IPS-15b (cell line): ENCODE measurements around the gene OSCAR.

ENCODE experiments used
- H3K27me3 ChIP-seq: one replicate; pipeline ENCODE4 v1.6.1; 2013; ENCODE audit warnings: low read length; ENCODE audit not compliant: control insufficient read depth, insufficient read depth
- H3K36me3 ChIP-seq: one replicate; pipeline ENCODE4 v1.6.1; 2013; ENCODE audit warnings: low read length; ENCODE audit not compliant: control insufficient read depth, insufficient read depth
- H3K4me1 ChIP-seq: one replicate; pipeline ENCODE4 v1.6.1; 2013; ENCODE audit warnings: mild to moderate bottlenecking, low read length; ENCODE audit not compliant: control insufficient read depth, insufficient read depth
- H3K4me3 ChIP-seq: one replicate; pipeline ENCODE4 v1.5.1; 2013; ENCODE audit warnings: low read depth, low read length
- H3K9ac ChIP-seq: one replicate; pipeline ENCODE4 v1.6.1; 2013; ENCODE audit warnings: low read depth, mild to moderate bottlenecking, low read length
- H3K9me3 ChIP-seq: one replicate; pipeline ENCODE4 v1.6.1; 2013; ENCODE audit warnings: mild to moderate bottlenecking, low read length; ENCODE audit not compliant: control insufficient read depth, insufficient read depth

Gene OSCAR

DNA sequence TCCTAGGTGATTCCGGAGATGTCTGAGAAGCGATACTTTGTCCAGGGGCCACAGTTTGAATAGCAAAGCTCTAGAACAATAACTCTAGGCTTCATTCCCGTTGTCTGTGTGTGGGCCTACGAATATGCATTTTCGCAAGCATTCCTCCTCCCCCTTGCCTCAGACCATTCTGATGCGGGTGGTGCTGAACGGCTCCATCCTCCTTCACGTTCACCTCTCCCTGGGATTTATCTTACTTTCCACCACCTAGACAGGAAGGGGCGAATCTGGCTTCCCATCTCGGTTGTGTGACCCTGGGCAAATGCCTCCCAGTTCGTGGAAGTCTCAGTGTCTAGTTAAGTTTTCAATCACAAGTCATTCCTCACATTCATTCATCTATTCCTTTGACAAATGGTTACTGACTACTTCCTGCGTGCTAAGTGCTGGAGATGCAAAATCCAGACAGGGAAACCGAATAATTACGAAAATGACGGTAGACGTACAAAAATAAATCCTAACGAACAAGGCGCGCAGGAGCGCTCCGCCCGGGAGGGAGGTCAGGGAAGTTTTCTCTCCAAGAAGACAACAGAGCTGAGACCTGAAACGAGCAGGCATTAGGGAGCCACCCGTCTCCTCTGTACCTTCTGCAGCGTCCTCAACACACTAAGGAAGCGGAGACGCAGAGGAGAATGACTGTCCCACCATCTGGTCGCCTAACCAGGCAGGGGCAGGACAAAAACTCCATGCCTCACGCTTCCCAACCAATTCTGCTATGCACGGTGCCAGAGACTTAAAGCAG, 35.7 kb upstream of the OSCAR start:
- Histone ChIP-seq H3K27me3 (no peaks in the 10 kb centered on the region), H3K4me3 (peak overlapping the region; percentile 84), H3K9ac (peak overlapping the region; percentile 57), H3K36me3 (peaks cover 10% of the 10 kb centered on the region), H3K4me1 (peaks cover 7% of the 10 kb centered on the region), H3K9me3 (no peaks in the 10 kb centered on the region)

DNA sequence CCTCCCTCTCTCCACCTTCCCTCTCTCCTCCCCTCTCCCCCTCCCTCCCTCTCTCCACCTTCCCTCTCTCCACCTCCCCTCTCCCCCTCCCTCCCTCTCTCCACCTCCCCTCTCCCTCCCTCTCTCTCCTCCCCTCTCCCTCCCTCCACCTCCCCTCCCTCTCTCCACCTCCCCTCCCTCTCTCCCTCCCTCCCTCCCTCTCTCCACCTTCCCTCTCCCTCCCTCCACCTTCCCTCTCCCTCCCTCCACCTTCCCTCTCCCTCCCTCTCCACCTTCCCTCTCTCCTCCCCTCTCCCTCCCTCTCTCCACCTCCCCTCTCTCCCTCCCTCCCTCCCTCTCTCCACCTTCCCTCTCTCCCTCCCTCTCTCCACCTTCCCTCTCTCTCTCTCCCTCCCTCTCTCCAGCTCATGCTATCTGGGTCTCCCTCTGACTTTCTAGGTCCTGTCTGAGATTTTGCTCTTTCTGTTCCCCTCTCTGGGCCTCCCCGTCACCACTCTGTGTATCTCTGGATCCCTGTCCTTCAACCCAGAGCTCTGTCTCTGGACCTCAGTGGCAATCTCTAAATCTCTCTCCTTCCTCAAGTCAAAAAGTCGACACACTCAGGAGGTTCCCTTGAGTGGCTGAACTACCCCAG, 33.5 kb upstream of the OSCAR start:
- Histone ChIP-seq H3K4me3 (no peak overlapping the region), H3K4me1 (peaks cover 2% of the 10 kb centered on the region), H3K9me3 (no peaks in the 10 kb centered on the region), H3K9ac (no peak overlapping the region), H3K36me3 (peaks cover 17% of the 10 kb centered on the region), H3K27me3 (no peaks in the 10 kb centered on the region)

DNA sequence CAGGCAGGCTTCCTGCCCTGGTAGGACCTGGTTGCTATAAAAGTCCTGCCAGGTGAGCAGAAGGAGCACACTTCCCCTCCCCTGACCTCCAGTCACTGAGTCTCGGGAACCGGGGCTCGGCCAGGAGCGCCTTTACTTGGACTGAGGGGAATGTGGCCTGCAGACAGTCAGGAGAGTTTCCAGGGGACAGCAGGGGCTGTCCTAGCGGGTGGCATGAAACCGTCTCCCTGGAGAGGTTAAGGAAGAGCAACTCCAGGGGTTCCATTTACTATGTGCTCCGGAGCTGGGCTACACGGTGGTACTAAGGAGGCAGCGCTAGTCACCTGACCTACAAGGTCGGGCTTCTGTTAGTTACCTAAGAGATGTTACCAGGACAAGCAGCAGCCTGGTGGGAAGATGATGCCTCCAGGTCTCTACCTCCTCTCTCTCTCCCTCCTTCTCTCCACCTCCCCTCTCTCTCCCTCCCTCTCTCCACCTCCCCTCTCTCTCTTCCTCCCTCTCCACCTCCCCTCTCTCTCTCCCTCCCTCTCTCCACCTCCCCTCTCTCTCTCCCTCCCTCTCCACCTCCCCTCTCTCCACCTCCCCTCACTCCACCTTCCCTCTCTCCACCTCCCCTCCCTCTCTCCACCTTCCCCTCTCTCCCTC, 32.8 kb upstream of the OSCAR start:
- H3K9me3 ChIP-seq: no peaks in the 10 kb centered on the region
- H3K4me3 ChIP-seq: no peak overlapping the region
- no peaks in the 10 kb centered on the region for H3K4me1 ChIP-seq
- H3K36me3 ChIP-seq: peaks cover 23% of the 10 kb centered on the region
- no peak overlapping the region for H3K9ac ChIP-seq
- no peaks in the 10 kb centered on the region for H3K27me3 ChIP-seq

DNA sequence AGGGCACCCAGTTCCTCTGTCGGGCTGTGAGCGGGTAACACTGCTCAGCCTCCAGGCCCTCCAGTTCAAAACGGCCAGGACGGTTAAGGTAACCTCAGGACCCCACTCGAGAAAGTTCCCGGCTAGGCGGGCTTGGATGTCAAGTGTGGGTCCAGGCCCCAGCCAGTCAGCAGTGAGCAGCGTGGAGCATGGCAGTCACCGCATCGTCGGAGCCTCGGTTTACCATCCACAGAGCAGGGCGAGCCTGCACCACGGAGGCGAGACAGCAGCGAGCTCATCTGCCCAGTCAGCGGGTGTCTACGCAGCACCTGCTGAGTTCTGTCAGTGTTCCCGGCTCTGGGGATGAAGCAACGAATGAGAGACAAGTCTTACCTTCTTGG, 29.0 kb upstream of the OSCAR start:
- Histone ChIP-seq H3K9ac (no peak overlapping the region), H3K36me3 (peaks cover 40% of the 10 kb centered on the region), H3K4me3 (no peak overlapping the region), H3K27me3 (no peaks in the 10 kb centered on the region), H3K4me1 (no peaks in the 10 kb centered on the region), H3K9me3 (no peaks in the 10 kb centered on the region)

DNA sequence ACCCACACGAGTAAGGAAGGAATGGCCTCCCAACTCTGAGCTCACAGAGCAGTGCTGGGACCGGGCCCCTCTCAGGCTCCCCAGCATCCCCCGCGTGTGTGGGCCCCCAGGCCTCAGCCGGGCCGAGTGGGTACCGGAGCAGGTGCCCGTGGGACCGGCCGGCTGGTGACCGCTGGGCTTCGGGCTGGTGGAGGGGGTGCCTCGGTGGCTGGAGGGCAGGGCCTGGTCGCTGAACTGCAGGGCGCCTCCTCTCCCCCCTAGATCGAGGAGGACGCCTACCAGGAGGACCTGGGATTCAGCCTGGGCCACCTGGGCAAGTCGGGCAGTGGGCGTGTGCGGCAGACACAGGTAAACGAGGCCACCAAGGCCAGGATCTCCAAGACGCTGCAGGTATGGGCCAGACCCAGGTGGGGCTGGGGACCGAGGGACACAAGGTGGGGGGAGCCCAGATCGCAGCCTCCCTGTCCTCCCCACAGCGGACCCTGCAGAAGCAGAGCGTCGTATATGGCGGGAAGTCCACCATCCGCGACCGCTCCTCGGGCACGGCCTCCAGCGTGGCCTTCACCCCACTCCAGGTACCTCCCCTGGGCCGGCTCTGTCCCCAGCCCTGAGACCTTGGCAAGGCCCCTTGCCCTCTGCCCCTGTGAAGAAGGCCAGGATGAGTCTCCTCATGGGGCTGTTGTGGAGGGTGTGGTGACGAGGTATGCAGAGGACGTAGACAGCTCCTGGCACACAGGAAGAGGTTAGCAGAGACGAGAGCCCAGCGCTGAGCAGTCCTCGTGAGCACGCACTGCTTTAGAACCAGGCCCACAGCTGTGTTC, 28.4 kb upstream of the OSCAR start:
- H3K36me3 ChIP-seq: peaks cover 46% of the 10 kb centered on the region
- H3K4me1 ChIP-seq: no peaks in the 10 kb centered on the region

DNA sequence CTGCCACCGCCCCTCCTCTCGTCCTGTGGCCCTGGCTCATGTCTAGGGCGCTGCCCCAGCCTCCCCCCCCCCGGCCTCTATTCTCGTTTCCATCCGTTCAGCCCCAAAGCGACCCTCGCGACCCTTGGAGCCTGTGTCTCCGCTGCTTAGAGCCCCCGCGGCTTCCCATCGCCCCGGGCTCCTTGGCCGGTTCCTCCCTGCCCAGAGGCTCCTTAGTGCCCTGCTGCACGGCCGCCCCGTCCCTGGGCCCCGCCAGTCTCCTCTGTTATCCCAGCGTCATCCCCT, 27.8 kb upstream of the OSCAR start:
- Histone ChIP-seq H3K27me3 (no peaks in the 10 kb centered on the region), H3K9ac (no peak overlapping the region), H3K4me1 (no peaks in the 10 kb centered on the region), H3K4me3 (no peak overlapping the region), H3K9me3 (no peaks in the 10 kb centered on the region), H3K36me3 (peaks cover 52% of the 10 kb centered on the region)

More for the DNA sequence above, 28.4 kb upstream of the OSCAR start:
- no peak overlapping the region for H3K9ac ChIP-seq
- no peak overlapping the region for H3K4me3 ChIP-seq
- no peaks in the 10 kb centered on the region for H3K27me3 ChIP-seq
- H3K9me3 ChIP-seq: no peaks in the 10 kb centered on the region

DNA sequence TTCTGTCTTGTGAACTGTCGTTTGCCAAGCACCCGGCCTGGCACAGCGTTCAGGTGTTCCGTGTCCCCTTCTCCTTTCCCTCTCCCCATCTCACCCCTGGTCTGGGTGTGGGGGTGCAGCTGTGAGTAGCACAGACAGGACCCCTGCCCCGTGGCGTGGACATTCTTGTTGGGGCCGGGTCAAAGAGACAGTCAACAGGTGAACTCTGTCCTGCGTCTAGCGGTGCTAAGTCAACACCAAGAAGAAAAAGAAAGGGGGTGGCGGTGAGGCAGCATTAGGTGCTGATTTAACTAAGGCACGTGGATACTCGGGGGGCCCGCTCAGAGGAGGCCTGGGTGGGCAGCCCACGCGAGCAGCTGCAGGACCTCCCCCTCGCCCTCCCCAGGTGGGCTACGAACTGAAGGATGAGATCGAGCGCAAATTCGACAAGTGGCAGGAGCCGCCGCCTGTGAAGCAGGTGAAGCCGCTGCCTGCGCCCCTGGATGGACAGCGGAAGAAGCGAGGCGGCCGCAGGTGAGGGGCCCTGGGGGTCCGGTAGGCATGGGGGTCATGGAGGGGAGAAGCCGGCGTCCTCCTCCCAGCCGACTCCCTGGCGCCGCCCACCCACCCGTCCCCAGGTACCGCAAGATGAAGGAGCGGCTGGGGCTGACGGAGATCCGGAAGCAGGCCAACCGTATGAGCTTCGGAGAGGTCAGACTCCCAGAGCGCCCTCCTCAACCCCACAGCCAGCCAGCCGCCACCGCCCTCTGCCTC, 27.3 kb upstream of the OSCAR start:
- Histone ChIP-seq H3K36me3 (peaks cover 57% of the 10 kb centered on the region), H3K27me3 (no peaks in the 10 kb centered on the region), H3K9ac (no peak overlapping the region), H3K4me3 (no peak overlapping the region), H3K4me1 (no peaks in the 10 kb centered on the region), H3K9me3 (no peaks in the 10 kb centered on the region)

DNA sequence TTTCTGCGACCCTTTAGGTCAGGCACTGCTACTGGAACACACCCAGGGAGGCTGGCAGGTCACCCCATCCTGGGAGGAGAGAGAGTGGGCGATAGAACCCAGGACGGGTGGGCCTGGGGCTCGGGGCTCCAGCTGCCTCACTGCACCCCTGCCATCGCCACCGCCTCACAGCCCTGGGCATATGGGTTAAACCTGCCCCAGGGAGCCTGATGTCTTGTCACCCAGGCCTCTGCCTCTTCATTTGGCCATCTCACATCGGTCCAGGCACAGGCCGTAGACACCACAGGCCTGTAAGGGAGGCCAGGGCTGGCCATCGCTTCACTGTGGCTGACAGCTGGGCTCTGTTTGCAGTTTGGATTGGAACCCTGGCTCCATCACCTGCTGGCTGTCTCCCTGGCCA, 25.1 kb upstream of the OSCAR start:
- no peak overlapping the region for H3K4me3 ChIP-seq
- H3K27me3 ChIP-seq: no peaks in the 10 kb centered on the region
- no peak overlapping the region for H3K9ac ChIP-seq
- peaks cover 64% of the 10 kb centered on the region for H3K36me3 ChIP-seq
- no peaks in the 10 kb centered on the region for H3K9me3 ChIP-seq
- no peaks in the 10 kb centered on the region for H3K4me1 ChIP-seq

DNA sequence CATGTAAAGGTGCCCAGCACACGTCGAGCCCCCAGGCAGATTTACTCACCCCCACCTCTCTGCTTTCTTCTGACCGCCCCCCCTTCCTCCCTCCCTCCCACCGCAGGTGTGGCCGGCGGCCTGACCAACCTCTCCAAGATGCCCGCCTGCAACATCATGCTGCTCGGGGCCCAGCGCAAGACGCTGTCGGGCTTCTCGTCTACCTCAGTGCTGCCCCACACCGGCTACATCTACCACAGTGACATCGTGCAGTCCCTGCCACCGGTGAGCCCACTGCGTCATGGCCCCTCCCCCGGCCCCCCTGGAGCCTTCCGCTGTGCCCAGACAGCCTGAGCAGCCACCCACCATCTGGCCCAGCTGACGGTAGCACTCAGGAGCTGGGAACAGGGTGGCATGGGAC, 23.8 kb upstream of the OSCAR start:
- Histone ChIP-seq H3K27me3 (no peaks in the 10 kb centered on the region), H3K36me3 (peaks cover 67% of the 10 kb centered on the region), H3K4me3 (no peak overlapping the region), H3K9ac (no peak overlapping the region), H3K4me1 (no peaks in the 10 kb centered on the region), H3K9me3 (no peaks in the 10 kb centered on the region)

DNA sequence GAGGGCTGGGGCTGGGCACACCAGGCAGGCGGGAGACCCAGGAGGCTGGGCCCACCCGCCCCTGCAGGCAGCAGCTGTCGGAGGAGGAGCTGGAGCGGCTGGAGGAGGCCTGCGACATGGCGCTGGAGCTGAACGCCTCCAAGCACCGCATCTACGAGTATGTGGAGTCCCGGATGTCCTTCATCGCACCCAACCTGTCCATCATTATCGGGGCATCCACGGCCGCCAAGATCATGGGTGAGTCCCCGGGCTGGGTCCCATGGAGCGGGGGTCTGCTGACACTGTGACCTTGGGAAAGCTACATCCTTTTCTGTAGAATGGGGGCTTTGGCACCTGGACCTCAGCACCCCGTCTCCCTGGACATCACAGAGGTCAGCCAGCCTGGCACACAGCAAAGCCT, 23.1 kb upstream of the OSCAR start:
- Histone ChIP-seq H3K9me3 (no peaks in the 10 kb centered on the region), H3K36me3 (peaks cover 60% of the 10 kb centered on the region), H3K4me1 (no peaks in the 10 kb centered on the region), H3K27me3 (no peaks in the 10 kb centered on the region), H3K9ac (no peak overlapping the region), H3K4me3 (no peak overlapping the region)

DNA sequence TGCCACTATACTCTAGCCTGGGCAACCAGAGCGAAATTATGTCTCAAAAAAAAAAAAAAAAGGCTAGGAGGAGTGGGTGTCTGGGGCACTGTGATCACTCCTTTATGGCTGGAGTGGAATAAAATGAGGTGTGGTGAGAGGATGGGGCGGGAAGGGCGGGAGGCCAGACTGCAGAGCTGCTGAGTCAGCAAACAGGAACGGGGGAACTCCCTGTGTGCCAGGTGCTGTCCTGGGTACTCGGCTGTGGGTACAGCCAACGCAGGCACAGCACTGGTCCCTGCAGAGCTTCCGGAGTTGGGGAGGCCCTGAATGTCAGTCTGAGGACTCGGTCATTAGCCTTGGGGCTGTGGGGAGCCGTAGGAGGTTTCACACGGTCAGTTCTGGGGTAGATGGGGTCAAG, 20.7 kb upstream of the OSCAR start:
- H3K27me3 ChIP-seq: no peaks in the 10 kb centered on the region
- no peaks in the 10 kb centered on the region for H3K4me1 ChIP-seq
- H3K4me3 ChIP-seq: no peak overlapping the region
- no peak overlapping the region for H3K9ac ChIP-seq
- peaks cover 58% of the 10 kb centered on the region for H3K36me3 ChIP-seq
- no peaks in the 10 kb centered on the region for H3K9me3 ChIP-seq
